OCI-M2 (cell line): Measurements from ENCODE around the gene TPRA1.

Source experiments
- DNase-seq: peaks from one replicate; lab custom pipeline; 2025; ENCODE audit not compliant: unreplicated experiment; lab: John Stamatoyannopoulos, UW

Gene TPRA1

GRCh38 chr3:127593178-127593577 is 2.6 kb upstream of the TPRA1 start:
- DNase-seq, result no peak

DNA sequence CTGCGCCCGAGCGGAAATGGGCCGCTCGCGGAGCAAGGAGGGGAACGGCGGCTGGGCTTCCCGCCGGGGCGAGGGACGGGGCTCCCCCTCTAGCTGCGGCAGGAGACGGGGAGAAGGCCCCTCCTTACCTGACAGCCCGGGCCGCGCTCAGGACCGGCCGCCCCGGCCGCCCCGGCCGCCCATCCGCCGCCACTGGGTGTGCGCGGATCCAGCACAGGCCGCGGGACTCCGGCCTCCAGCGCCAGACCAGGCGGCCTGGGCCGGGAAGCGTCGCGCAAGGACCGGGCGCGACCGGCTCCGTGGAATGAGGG is 296 bp downstream of the TPRA1 start:
- DNase-seq, result no peak

DNA sequence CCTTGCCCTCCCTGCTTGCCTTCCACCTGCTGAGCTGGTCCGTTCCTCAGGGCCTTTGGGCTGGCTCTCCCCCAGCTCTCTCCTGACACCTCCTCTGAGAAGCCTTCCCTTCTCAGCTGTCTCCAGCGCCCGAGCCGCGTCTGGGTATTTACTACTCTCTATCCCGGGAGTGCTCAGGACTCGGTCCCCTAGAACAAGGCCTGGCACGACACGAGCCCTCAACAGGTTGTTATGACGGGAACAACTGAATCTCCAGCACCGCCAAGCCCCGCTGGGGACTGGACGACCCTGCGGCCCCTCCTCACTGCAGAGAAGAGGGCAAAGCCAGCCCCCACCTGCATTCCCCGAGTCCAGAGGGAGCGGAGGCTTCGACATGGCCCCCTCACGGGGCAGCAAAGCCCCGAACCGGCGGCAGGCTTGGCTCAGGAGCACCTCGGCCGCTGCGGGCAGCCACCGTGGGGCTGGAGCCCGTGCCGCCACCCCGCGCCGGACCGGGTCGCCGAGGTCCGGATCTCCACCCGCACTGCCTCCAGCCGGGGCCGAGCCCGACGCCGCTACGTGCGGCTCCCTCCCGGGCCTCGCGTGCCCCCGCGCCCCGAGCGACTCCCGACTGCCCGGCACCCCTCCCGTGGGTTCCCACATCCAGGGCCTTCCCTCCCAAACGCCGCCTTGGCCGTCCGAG is 792 bp downstream of the TPRA1 start:
- DNase-seq, result no peak

- DNase-seq, result no peak
These were observed 1.5 kb downstream of the TPRA1 start for GRCh38 chr3:127588806-127589577.

DNA sequence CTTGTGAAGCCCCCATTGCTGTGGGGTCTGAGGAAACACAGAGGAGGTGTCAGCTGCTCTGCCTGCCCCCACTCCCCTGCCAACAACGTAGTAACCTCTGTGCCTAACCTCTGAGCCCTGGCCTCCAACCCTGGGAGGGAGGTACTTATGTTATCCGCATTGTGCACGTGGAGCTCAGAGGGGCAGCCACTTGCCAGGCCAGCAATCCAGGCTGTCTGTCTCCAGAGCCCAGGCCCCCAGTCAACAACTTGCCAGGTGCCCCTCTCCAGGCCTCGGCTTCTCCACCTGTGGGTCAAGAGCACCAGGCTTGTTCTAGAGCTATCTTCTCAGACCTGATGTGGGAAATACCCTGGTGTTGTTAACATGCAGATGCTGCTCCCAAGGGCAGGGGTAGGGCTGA is 2.7 kb downstream of the TPRA1 start:
- DNase-seq, result no peak

GRCh38 chr3:127585813-127586413 is 4.6 kb downstream of the TPRA1 start:
- DNase-seq, result no peak

- DNase-seq, result no peak
These were observed 5.2 kb downstream of the TPRA1 start for GRCh38 chr3:127585163-127585812.

DNA sequence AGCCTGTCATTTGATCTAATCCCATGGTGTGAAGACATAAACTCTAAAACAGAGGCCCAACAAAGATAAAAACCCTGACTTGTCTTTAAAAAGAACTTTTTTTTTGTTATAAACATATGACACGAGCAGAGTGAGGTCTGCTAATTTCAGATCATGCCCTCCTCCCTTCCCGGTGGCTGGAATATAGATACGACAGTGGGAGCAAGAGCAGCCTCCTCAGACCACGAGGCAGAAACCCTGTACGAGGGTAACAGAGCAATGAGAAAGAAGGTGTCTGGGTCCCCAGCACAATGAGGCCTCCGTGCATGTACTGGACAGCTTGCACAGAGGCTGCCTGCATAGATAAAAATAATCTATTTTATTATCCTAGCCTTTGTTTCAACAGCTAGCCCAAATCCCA is 5.8 kb downstream of the TPRA1 start:
- DNase-seq, result no peak

DNA sequence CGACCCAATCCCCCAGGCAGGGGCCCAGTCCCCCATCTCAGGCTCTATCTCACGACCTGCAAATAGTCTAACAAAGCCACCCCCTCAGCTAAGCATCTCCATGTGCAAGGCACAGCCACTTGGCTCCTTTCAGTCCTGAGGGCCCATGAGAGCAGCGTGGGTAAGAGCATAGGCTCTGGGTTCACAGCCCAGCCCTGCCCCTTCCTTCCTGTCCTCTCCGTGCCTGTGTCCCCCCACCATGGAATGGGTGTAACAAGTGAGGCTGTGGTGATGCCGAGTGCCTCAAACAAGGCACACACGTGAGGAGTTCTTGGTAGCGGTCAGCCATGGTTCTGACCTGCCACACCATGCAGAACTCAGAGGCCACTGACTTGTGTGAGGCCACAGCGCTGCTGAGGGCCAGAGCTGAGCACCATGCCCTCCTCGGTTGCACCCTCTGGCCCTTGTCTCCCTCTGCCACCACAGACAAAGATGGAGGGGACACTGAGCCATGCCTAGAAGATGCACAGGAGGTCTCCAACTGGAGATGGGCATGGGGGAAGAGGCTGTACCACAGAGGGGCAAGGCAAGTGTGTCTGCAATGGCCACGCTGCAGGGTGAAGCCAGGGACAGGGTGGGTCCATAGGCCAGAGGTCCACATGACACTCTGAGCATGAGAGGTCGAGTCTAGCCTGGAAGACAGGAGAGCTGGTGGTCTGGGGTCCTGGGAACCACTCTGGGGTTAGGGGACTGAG is 10.0 kb downstream of the TPRA1 start:
- DNase-seq, result no peak

DNA sequence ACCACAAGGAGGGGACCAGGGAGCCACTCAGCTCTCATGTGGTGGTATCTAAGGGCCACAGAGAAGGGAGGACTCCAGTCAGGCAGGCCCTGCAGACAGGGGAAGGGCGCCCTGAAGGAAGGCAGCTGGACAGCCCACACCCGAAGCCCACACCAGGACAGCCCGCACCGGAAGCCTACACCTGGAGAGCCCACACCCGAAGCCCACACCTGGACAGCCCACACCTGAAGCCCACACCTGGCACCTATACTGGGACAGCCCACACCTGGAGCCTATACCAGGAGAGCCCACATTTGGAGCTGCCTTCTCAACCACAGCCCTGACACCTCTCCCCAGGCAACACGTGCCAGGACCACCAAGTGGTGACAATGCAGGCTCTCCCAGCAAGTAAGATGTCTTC is 11.7 kb downstream of the TPRA1 start:
- no peak for DNase-seq

DNA sequence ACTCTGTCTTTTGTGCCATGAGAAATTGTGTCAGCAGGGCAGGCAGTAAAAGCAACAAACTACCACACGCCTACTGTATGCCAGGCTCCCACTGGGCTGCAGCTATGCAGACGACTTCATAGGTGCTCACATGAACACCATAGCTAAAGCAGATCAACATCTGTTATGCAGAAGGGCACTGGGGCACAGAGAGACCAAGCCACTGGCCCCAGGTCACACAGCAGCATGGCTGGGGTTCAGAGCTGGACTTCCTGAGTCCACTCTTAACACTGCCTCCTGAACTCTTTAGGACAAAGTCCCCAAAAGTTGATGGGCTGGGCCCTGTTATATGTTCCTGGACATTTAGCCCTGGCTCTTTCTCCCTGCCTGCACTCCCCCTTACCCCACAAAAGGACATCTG is 12.4 kb downstream of the TPRA1 start:
- no peak for DNase-seq

DNA sequence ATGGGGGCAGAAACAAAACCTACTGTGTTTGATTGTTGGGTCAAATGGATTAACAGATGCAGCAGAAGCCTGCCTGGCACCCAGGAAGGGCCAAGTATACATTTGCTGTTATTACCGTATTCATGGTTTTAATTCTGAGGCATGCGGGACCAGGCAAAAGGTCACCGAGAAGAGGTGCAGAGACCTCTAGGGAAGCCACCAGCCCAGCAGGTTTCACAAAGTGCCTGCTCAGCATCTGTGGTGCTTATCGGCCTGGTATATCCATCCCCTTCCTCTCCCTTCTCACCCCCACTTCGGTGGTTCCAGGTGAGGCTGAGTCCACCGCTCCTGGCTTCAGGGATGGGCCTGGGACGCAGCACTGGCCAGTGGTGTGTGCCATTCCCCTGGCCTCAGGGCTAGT is 13.1 kb downstream of the TPRA1 start:
- DNase-seq, result no peak

DNA sequence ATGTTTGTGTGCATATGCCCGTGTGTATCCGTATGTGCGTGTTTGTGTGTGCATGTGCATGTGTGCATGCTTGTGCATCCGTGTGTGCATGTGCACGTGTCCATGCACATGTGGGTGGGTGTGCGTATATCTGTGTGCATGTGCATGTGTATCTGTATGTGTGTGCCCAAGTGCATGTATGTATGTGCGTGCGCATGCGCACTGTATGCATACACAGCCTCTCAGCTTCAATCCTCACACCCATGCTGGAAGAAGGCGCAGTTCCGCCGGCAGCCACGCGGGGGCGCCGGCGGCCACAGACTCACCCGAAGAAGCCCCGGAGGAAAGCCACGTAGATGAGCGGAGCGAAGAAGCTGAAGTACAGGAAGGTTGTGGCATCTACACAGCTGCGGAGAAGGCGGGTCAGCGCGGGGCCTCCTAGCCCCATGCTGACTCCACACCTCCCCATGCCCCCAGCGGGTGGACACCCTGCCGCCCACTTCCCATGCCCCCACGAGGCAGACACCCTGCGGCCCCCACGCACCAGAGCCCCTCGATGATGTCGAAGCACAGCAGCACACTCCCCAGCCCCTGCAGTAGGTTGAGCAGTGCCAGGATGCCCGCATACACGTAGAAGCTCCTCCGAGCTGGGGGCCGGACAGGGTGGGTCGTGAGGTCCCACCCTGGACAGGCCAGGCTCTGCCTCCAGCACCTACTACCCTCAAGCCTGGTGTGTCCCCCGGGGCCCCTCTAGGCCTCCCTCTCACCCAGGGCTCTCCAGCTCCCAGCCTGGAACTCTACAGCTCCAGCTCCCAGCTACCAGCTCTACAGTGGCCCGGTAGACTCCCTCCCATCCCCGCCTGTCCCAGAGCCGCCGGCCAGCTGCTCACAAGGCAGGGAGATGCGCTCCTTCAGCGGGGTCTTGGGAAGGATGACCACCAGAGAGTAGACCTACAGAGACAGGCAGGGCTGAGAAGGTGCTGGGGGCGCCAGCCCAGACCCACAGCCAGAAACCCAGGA is 15.4 kb downstream of the TPRA1 start:
- no peak for DNase-seq

- DNase-seq, result no peak
These were observed 16.6 kb downstream of the TPRA1 start for GRCh38 chr3:127573912-127574311.

- no peak for DNase-seq
These were observed 17.1 kb downstream of the TPRA1 start for GRCh38 chr3:127573401-127573800.

DNA sequence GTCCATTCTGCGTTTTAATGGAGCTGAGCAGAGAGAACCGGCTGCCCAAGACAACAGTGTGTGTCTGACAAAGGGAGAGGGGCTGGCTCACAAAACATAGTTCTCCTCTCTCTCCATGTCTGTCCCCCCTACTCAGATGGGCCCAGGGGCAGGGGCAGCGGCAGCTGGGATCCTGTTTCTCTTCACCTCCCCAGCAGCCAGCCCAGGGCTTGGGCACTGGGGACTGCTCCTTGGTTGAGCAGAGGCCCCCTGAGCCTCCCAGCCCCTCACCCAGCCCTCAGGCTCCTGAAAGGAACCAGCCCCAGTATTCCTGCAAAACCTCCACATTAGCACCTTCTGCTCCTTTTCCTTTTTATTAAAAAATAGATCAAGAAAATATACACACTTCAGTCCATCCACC is 17.8 kb downstream of the TPRA1 start:
- DNase-seq, result no peak

DNA sequence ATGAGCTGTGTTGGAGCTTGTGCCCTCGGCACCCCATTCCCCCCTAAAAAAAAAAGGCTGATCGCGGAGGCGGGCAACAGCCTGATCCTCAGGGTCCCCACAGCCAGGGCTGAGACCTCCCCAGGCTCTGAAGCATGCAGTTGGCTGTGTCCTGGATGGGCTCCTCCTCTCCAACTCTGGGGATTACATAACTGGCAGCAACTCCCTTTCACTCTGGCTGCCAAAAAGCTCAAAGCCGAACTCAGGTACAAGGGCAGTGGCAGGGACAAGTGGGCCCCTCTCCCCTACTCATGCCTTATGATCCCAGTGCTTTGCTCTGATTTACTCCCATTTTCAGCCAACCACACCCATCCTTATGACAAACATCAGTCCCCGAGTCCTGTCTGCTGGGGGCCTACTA is 18.3 kb downstream of the TPRA1 start:
- DNase-seq, result no peak

DNA sequence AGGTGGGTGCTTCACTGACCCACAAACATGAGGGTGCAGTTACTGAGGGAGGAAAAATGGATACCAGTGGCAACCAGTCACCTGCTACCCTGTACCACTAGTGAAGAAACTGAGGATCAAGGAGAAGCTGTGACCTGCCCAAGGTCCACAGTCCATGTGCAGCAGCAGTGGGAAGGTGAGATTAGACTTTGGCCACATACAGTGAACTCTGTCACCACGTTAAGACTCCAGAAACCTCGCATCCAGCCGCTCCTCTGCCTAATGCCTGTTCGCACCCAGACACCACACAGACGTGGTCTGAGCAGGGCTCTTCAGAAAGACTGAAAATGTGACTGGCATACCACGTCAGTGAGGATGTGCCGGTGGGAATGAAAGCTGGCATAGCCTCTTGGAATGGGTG is 20.0 kb downstream of the TPRA1 start:
- no peak for DNase-seq

DNA sequence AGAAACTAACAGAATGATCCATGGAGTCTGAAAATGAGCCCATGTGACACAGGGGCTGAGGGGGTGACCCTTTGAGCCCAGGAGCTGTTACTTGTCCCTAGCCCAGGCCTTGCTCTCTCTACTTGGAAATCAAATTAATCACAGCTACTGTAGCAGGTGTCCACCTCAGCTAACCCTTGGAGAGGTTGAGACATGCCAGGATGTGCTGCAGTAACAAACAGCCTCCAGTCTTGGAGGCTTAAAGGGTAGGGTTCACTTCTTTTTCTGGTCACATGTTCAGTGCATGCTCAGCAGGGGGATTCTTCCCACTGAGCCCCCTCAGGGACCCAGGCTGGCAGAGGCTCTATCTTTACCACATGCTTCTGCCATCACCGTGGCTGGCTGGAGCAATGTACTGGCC is 21.4 kb downstream of the TPRA1 start:
- DNase-seq, result no peak

GRCh38 chr3:127568586-127568985 is 21.9 kb downstream of the TPRA1 start:
- no peak for DNase-seq
